Suprapubic skin (tissue), 4 donors: ENCODE results near the gene KLHL30. TPM values are rescaled to one million over a fixed set of nuclear protein-coding genes. Genes with fewer than 3 reads are reported as not detected.

Experiments used
- DNase-seq, 2 donors: peaks; one replicate each; pipeline ENCODE4 v3.0.0-alpha.2; 2019; ENCODE audit warnings: low spot score in 2 of 2
- H3K27ac ChIP-seq: fragments of 200-600 bp; sonication (generic); one replicate; pipeline ENCODE4 v1.5.1; 2019
- H3K27me3 ChIP-seq: fragments of 200-600 bp; sonication (generic); one replicate; pipeline ENCODE4 v1.5.1; 2019
- H3K36me3 ChIP-seq: fragments of 200-600 bp; sonication (generic); one replicate; pipeline ENCODE4 v1.5.1; 2019
- H3K4me1 ChIP-seq: fragments of 200-600 bp; sonication (generic); one replicate; pipeline ENCODE4 v1.5.1; 2019
- H3K4me3 ChIP-seq: fragments of 200-600 bp; sonication (generic); one replicate; pipeline ENCODE4 v1.5.1; 2019; ENCODE audit warnings: mild to moderate bottlenecking
- H3K9me3 ChIP-seq: fragments of 200-600 bp; sonication (generic); one replicate; pipeline ENCODE4 v1.5.1; 2019
- CTCF ChIP-seq, 2 donors: fragments of 200-600 bp in 1 of 2; fragments of 450-650 bp in 1 of 2; sonication (generic) in 1 of 2; IDR thresholded peaks; one replicate each; pipeline ENCODE4 v1.5.1; 2016 to 2019; ENCODE audit warnings: antibody characterized with exemption in 2 of 2, mild to moderate bottlenecking in 1 of 2, moderate library complexity in 1 of 2
- EP300 ChIP-seq: sonication (generic); formaldehyde crosslinking; IDR thresholded peaks from one replicate; pipeline ENCODE4 v1.6.1; 2017; ENCODE audit warnings: antibody characterized with exemption
- POLR2A ChIP-seq, 2 donors: fragments of 450-650 bp; IDR thresholded peaks; one replicate each; pipeline ENCODE4 v1.6.1; 2017; ENCODE audit warnings: antibody characterized with exemption in 2 of 2, mild to moderate bottlenecking in 2 of 2, moderate library complexity in 2 of 2
- POLR2AphosphoS5 ChIP-seq, 3 donors: sonication (generic); formaldehyde crosslinking; IDR thresholded peaks; one replicate each; pipeline ENCODE4 v1.6.1; 2017; ENCODE audit warnings: antibody characterized with exemption in 3 of 3
- WGBS: methylation state at CpG from one replicate; pipeline ENCODE4 v1.1.5; 2018; 5-methylcytosine and 5-hydroxymethylcytosine counted together
- total RNA-seq, 4 donors: library from RNA; depleted of rRNA; stranded (reverse); fragments of >200 nt; gene quantifications; one replicate each; pipeline ENCODE4 v1.1.0, GENCODE V29; 2016

The KLHL30 gene
- total RNA-seq, 4 donors from 2014 or later = 0.13 to 0.23 TPM; not detected in 2

GRCh38 chr2:238142382-238143205, 4.1 kb downstream of the KLHL30 start:
- no peak overlapping the region for H3K4me3 ChIP-seq
- no peak for TF ChIP-seq POLR2AphosphoS5 (IDR thresholded peaks at IDR 0.05)
- peaks cover 14% of the 10 kb centered on the region for H3K27me3 ChIP-seq
- H3K4me1 ChIP-seq = peaks cover 38% of the 10 kb centered on the region
- DNase-seq = no peak
- no peaks in the 10 kb centered on the region for H3K9me3 ChIP-seq
- H3K27ac ChIP-seq = no peak overlapping the region
- 55% methylated on average over 13 of the region's 30 CpGs for WGBS
- H3K36me3 ChIP-seq = no peaks in the 10 kb centered on the region

- DNase-seq = no peak
- 63% methylated on average over 14 of the region's 20 CpGs for WGBS
- H3K27ac ChIP-seq = no peak overlapping the region
Observed at GRCh38 chr2:238143239-238143951, 4.9 kb downstream of the KLHL30 start.

GRCh38 chr2:238144262-238144661, 5.8 kb downstream of the KLHL30 start:
- TF ChIP-seq CTCF (IDR thresholded peaks at IDR 0.05) (no peak), POLR2A (IDR thresholded peaks at IDR 0.05) (no peak), POLR2AphosphoS5 (IDR thresholded peaks at IDR 0.05) (no peak), EP300 (no peak)
- H3K4me1 ChIP-seq = peaks cover 29% of the 10 kb centered on the region
- 87% methylated on average over 5 of the region's 5 CpGs for WGBS

More at GRCh38 chr2:238143239-238143951, 4.9 kb downstream of the KLHL30 start:
- Histone ChIP-seq H3K27me3 (peaks cover 14% of the 10 kb centered on the region), H3K4me3 (no peak overlapping the region), H3K9me3 (no peaks in the 10 kb centered on the region), H3K4me1 (peaks cover 36% of the 10 kb centered on the region), H3K36me3 (no peaks in the 10 kb centered on the region)
- TF ChIP-seq POLR2A (IDR thresholded peaks at IDR 0.05) (no peak), POLR2AphosphoS5 (IDR thresholded peaks at IDR 0.05) (no peak), EP300 (no peak), CTCF (IDR thresholded peaks at IDR 0.05) (no peak)

GRCh38 chr2:238145046-238145445, 6.6 kb downstream of the KLHL30 start:
- Histone ChIP-seq H3K9me3 (no peaks in the 10 kb centered on the region), H3K27ac (no peak overlapping the region), H3K4me1 (peaks cover 22% of the 10 kb centered on the region), H3K4me3 (no peak overlapping the region), H3K36me3 (no peaks in the 10 kb centered on the region), H3K27me3 (peaks cover 1% of the 10 kb centered on the region)
- no peak for TF ChIP-seq POLR2A (IDR thresholded peaks at IDR 0.05)
- TF ChIP-seq POLR2AphosphoS5 (IDR thresholded peaks at IDR 0.05) = no peak
- no peak for TF ChIP-seq EP300
- TF ChIP-seq CTCF (IDR thresholded peaks at IDR 0.05) = no peak
- WGBS = 89% methylated on average over 5 of the region's 12 CpGs
- DNase-seq = no peak

More at GRCh38 chr2:238144262-238144661, 5.8 kb downstream of the KLHL30 start:
- DNase-seq = no peak
- no peaks in the 10 kb centered on the region for H3K36me3 ChIP-seq
- no peaks in the 10 kb centered on the region for H3K9me3 ChIP-seq
- H3K27me3 ChIP-seq = peaks cover 9% of the 10 kb centered on the region
- H3K4me3 ChIP-seq = no peak overlapping the region
- H3K27ac ChIP-seq = no peak overlapping the region

- 73% methylated on average over 11 of the region's 12 CpGs for WGBS
- Histone ChIP-seq H3K27me3 (no peaks in the 10 kb centered on the region), H3K4me1 (peaks cover 22% of the 10 kb centered on the region), H3K4me3 (no peak overlapping the region), H3K9me3 (no peaks in the 10 kb centered on the region), H3K36me3 (no peaks in the 10 kb centered on the region), H3K27ac (no peak overlapping the region)
- no peak for TF ChIP-seq POLR2AphosphoS5 (IDR thresholded peaks at IDR 0.05)
- TF ChIP-seq POLR2A (IDR thresholded peaks at IDR 0.05) = no peak
- no peak for TF ChIP-seq EP300
- no peak for TF ChIP-seq CTCF (IDR thresholded peaks at IDR 0.05)
- DNase-seq = no peak
Observed at GRCh38 chr2:238145851-238146250, 7.4 kb downstream of the KLHL30 start.
